ENCODE data around the gene BOLA1. TPM values are rescaled to one million over a fixed set of nuclear protein-coding genes. Genes with fewer than 3 reads are reported as not detected.

BOLA1 gene
- total and polyA plus RNA-seq, 2 of the 13 experiments (the other 11 are each of a cell fraction or from before 2014, with no cell fraction given): 3.2 to 4.2 TPM

DNA sequence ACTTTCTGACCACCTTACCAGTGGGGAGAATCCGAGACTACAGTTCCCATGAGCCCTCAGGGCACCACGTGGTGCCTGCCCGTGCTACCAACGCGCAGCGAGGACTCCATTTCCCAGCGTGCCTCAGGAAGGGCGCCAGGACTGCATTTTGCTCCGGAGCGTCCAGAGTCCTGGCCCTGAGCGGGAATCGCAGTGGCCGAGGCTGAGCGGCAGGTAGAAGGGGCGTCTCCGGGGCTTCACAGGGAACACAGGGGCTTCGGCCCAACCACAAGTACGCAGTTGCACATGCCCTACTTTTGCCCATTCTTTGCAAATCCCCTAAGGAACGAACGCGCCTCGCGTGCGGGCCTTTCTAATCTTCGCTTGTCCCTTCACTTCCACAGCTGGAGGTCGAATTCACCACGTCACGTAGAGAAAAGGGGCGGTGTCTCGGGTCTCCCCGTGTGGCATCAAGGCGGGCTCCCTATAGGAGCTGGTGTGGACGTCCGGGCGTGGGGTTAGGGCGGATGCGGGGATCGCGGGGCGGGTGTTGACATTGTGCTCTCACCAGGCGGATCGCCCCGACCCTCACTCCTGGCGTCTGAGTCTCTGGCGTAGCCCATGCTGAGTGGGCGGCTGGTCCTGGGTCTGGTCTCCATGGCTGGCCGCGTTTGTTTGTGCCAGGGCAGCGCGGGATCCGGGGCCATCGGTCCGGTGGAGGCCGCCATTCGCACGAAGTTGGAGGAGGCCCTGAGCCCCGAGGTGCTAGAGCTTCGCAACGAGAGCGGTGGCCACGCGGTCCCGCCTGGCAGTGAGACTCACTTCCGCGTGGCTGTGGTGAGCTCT lies at the start of gene BOLA1 (continued):
- TF ChIP-seq, protein P1, sequence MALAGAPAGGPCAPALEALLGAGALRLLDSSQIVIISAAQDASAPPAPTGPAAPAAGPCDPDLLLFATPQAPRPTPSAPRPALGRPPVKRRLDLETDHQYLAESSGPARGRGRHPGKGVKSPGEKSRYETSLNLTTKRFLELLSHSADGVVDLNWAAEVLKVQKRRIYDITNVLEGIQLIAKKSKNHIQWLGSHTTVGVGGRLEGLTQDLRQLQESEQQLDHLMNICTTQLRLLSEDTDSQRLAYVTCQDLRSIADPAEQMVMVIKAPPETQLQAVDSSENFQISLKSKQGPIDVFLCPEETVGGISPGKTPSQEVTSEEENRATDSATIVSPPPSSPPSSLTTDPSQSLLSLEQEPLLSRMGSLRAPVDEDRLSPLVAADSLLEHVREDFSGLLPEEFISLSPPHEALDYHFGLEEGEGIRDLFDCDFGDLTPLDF (CRISPR knock-in tag; IDR thresholded peaks at IDR 0.05): peak; percentile 91
- TF ChIP-seq SP2 (CRISPR knock-in tag; IDR thresholded peaks at IDR 0.05): no peak
- TF ChIP-seq SMYD3 (CRISPR knock-in tag; IDR thresholded peaks at IDR 0.05): no peak
- TF ChIP-seq, protein P2, sequence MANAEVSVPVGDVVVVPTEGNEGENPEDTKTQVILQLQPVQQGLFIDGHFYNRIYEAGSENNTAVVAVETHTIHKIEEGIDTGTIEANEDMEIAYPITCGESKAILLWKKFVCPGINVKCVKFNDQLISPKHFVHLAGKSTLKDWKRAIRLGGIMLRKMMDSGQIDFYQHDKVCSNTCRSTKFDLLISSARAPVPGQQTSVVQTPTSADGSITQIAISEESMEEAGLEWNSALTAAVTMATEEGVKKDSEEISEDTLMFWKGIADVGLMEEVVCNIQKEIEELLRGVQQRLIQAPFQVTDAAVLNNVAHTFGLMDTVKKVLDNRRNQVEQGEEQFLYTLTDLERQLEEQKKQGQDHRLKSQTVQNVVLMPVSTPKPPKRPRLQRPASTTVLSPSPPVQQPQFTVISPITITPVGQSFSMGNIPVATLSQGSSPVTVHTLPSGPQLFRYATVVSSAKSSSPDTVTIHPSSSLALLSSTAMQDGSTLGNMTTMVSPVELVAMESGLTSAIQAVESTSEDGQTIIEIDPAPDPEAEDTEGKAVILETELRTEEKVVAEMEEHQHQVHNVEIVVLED (CRISPR knock-in tag; IDR thresholded peaks at IDR 0.05; ENCODE audit: borderline replicate concordance): peak; percentile 84
- TF ChIP-seq CHCHD3 (CRISPR knock-in tag; IDR thresholded peaks at IDR 0.05): no peak
- 0 out of 2 replicates have a peak, but pooled peaks have one; percentile 48 for TF ChIP-seq ZNF816 (CRISPR knock-in tag; IDR thresholded peaks at IDR 0.05; ENCODE audit: borderline replicate concordance)
- TF ChIP-seq GATAD1 (CRISPR knock-in tag; IDR thresholded peaks at IDR 0.05): peak; percentile 80
- TF ChIP-seq ZNF607 (CRISPR knock-in tag; IDR thresholded peaks at IDR 0.05; ENCODE audit: borderline replicate concordance): no peak
- TF ChIP-seq, protein P3, sequence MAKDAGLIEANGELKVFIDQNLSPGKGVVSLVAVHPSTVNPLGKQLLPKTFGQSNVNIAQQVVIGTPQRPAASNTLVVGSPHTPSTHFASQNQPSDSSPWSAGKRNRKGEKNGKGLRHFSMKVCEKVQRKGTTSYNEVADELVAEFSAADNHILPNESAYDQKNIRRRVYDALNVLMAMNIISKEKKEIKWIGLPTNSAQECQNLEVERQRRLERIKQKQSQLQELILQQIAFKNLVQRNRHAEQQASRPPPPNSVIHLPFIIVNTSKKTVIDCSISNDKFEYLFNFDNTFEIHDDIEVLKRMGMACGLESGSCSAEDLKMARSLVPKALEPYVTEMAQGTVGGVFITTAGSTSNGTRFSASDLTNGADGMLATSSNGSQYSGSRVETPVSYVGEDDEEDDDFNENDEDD (CRISPR knock-in tag; IDR thresholded peaks at IDR 0.05; ENCODE audit: borderline replicate concordance): peak; percentile 92
- TF ChIP-seq TFDP2 (CRISPR knock-in tag; IDR thresholded peaks at IDR 0.05): peak; percentile 87
- TF ChIP-seq NR2C2 (CRISPR knock-in tag; IDR thresholded peaks at IDR 0.05; ENCODE audit: borderline replicate concordance): peak; percentile 91
- TF ChIP-seq HOMEZ (CRISPR knock-in tag; IDR thresholded peaks at IDR 0.05; ENCODE audit: low read depth): no peak
- TF ChIP-seq ZC3H13 (CRISPR knock-in tag; IDR thresholded peaks at IDR 0.05): no peak
- TF ChIP-seq ZNF232 (CRISPR knock-in tag; IDR thresholded peaks at IDR 0.05; ENCODE audit: borderline replicate concordance): no peak
- 0 out of 2 replicates have a peak, but pooled peaks have one; percentile 6 for TF ChIP-seq CEBPG (CRISPR knock-in tag; IDR thresholded peaks at IDR 0.05)
- no peak for TF ChIP-seq CEBPB (IDR thresholded peaks at IDR 0.05; ENCODE audit: borderline replicate concordance, low read depth, low read length)
- no peak for TF ChIP-seq ZKSCAN1 (IDR thresholded peaks at IDR 0.05; ENCODE audit: low read length)
- peak; percentile 73 for TF ChIP-seq RAD51 (IDR thresholded peaks at IDR 0.05; ENCODE audit: borderline replicate concordance)
- TF ChIP-seq TEAD3 (CRISPR knock-in tag; optimal IDR thresholded peaks at IDR 0.05; ENCODE audit: borderline replicate concordance): peak; percentile 27
- no peak for TF ChIP-seq TRIM22 (IDR thresholded peaks at IDR 0.05)

Data from HepG2 (cell line).